SK-N-SH (cell line): Measurements from ENCODE around the gene CEP85. TPM values are rescaled to one million over a fixed set of nuclear protein-coding genes. Genes with fewer than 3 reads are reported as not detected.
A peak's percentile ranks its signal among the peaks of the same experiment; 100 is the strongest.
"Not testable (repeated sequence)": the region's sequence is repeated elsewhere in the genome, so short reads cannot be mapped to it uniquely, and the experiment has no call there.

Experiments used
- CTCF ChIA-PET: fragments of 300-600, 350-600 bp; formaldehyde crosslinking; extraction: SDS; loops from one replicate; lab custom pipeline; 2021; lab: Yijun Ruan, JAX
- POLR2A ChIA-PET: fragments of 350-600 bp; sonication (Branson Sonifier 250); formaldehyde crosslinking; extraction: SDS; loops from one replicate; lab custom pipeline; 2020; ENCODE audit warnings: antibody characterized with exemption, inconsistent platforms; lab: Yijun Ruan, JAX
- DNase-seq: peaks from one replicate; pipeline ENCODE4 v3.0.0; 2012
- H2AFZ ChIP-seq: fragments of 200-600 bp; sonication (generic); 2 replicates; pipeline ENCODE4 v1.8.1; 2016; ENCODE audit warnings: antibody characterized with exemption, mild to moderate bottlenecking, low read depth
- H3F3A ChIP-seq: fragments of 200-600 bp; sonication (generic); replicated peaks from 2 replicates; pipeline ENCODE3; 2016; ENCODE audit warnings: antibody characterized with exemption, mild to moderate bottlenecking; ENCODE audit not compliant: insufficient read depth
- H3K27ac ChIP-seq, 2 experiments: fragments of 200-500 bp in 1 of 2; fragments of 200-600 bp in 1 of 2; sonication (Bioruptor generic) in 1 of 2; sonication (generic), shearing (Covaris generic) in 1 of 2; 2 replicates each; pipeline versions ENCODE4 v1.5.1 to v1.6.1; 2014 to 2016; ENCODE audit warnings: low read depth in 2 of 2, inconsistent platforms in 1 of 2, low read length in 1 of 2, mild to moderate bottlenecking in 1 of 2, mixed read lengths in 1 of 2
- H3K27me3 ChIP-seq: fragments of 200-600 bp; sonication (generic), shearing (Covaris generic); 2 replicates; pipeline ENCODE4 v1.6.1; 2016; ENCODE audit warnings: mixed run types; ENCODE audit not compliant: insufficient read depth
- H3K36me3 ChIP-seq, 2 experiments: fragments of 200-500 bp in 1 of 2; fragments of 200-600 bp in 1 of 2; sonication (Bioruptor generic) in 1 of 2; sonication (generic) in 1 of 2; replicated peaks in 1 of 2; 2 replicates each; pipeline versions ENCODE3 to v1.5.1; 2014 to 2016; ENCODE audit warnings: low read length in 1 of 2, mild to moderate bottlenecking in 1 of 2; ENCODE audit not compliant: insufficient read depth in 2 of 2, control insufficient read depth in 1 of 2
- H3K4me1 ChIP-seq, 2 experiments: fragments of 200-500 bp in 1 of 2; fragments of 200-600 bp in 1 of 2; sonication (Bioruptor generic) in 1 of 2; sonication (generic), shearing (Covaris generic) in 1 of 2; 2 replicates each; pipeline versions ENCODE4 v1.5.1 to v1.6.1; 2014 to 2016; ENCODE audit warnings: low read depth in 1 of 2, low read length in 1 of 2, mixed run types in 1 of 2; ENCODE audit not compliant: insufficient read depth in 2 of 2, control insufficient read depth in 1 of 2
- H3K4me2 ChIP-seq: fragments of 200-600 bp; sonication (generic), shearing (Covaris generic); 2 replicates; pipeline ENCODE4 v1.6.1; 2017; ENCODE audit warnings: mixed run types
- H3K4me3 ChIP-seq, 2 experiments: fragments of 200-500 bp in 1 of 2; fragments of 200-600 bp in 1 of 2; sonication (Bioruptor generic) in 1 of 2; sonication (generic), shearing (Covaris generic) in 1 of 2; 2 replicates each; pipeline versions ENCODE4 v1.5.1 to v1.8.1; 2014 to 2016; ENCODE audit warnings: low read depth in 2 of 2, inconsistent platforms in 1 of 2, low read length in 1 of 2, mild to moderate bottlenecking in 1 of 2, mixed read lengths in 1 of 2, moderate library complexity in 1 of 2
- H3K79me2 ChIP-seq: fragments of 200-600 bp; sonication (generic); 2 replicates; pipeline ENCODE4 v1.8.1; 2017; ENCODE audit warnings: mild to moderate bottlenecking; ENCODE audit not compliant: insufficient read depth
- H3K9ac ChIP-seq: fragments of 200-600 bp; sonication (generic); 2 replicates; pipeline ENCODE4 v1.6.1; 2017; ENCODE audit warnings: mixed run types
- H3K9me2 ChIP-seq: fragments of 200-600 bp; sonication (generic); 2 replicates; pipeline ENCODE4 v1.6.1; 2017; ENCODE audit warnings: mixed run types
- H3K9me3 ChIP-seq: fragments of 200-600 bp; sonication (generic); 2 replicates; pipeline ENCODE4 v1.6.1; 2017; ENCODE audit warnings: mixed run types, mild to moderate bottlenecking, moderate library complexity
- H4K20me1 ChIP-seq: fragments of 200-600 bp; sonication (generic); 2 replicates; pipeline ENCODE4 v1.6.1; 2017; ENCODE audit warnings: mild to moderate bottlenecking, mixed run types; ENCODE audit not compliant: insufficient read depth
- EZH2phosphoT487 ChIP-seq: fragments of 200-600 bp; sonication (generic); IDR thresholded peaks from 2 replicates; pipeline ENCODE4 v1.6.1; 2017; ENCODE audit warnings: low read depth, mixed run types, mild to moderate bottlenecking, antibody characterized with exemption, moderate library complexity, borderline replicate concordance
- FOSL2 ChIP-seq: IDR thresholded peaks from 2 replicates; pipeline ENCODE4 v1.4.0; 2012; ENCODE audit warnings: low read depth, mild to moderate bottlenecking, moderate library complexity, borderline replicate concordance
- FOXJ3 ChIP-seq: sonication (generic); formaldehyde crosslinking; IDR thresholded peaks from 2 replicates; pipeline ENCODE4 v1.5.1; 2020; ENCODE audit warnings: mild to moderate bottlenecking, missing genetic modification reagents
- MXI1 ChIP-seq: IDR thresholded peaks from 2 replicates; pipeline ENCODE4 v1.6.1; 2012; ENCODE audit warnings: mild to moderate bottlenecking, low read depth, low read length, improper control_type of control experiment
- NFIC ChIP-seq: IDR thresholded peaks from 2 replicates; pipeline ENCODE4 v1.4.0; 2012; ENCODE audit warnings: borderline replicate concordance
- RAD21 ChIP-seq: IDR thresholded peaks from 2 replicates; pipeline ENCODE4 v1.6.1; 2012; ENCODE audit warnings: mild to moderate bottlenecking, low read length
- RCOR1 ChIP-seq: fragments of 150-350 bp; IDR thresholded peaks from 2 replicates; pipeline ENCODE4 v1.6.1; 2017; ENCODE audit warnings: antibody characterized with exemption, low read length
- RXRA ChIP-seq: IDR thresholded peaks from 2 replicates; pipeline ENCODE4 v1.4.0; 2012; ENCODE audit warnings: low read depth, mild to moderate bottlenecking, borderline replicate concordance
- SIN3A ChIP-seq: IDR thresholded peaks from 2 replicates; pipeline ENCODE4 v1.6.1; 2012; ENCODE audit warnings: low read depth, mild to moderate bottlenecking, low read length, moderate library complexity, borderline replicate concordance
- WGBS: methylation state at CpG from one replicate; pipeline ENCODE4 v1.1.6; 2017; ENCODE audit warnings: low lambda C conversion rate; 5-methylcytosine and 5-hydroxymethylcytosine counted together
- polyA plus RNA-seq, 3 experiments: library from polyadenylated mRNA; depleted of rRNA; stranded (reverse); fragments of >200 nt; gene quantifications; 2 replicates each; pipeline ENCODE4 v1.2.3, GENCODE V29; 2012
- TF ChIP-seq, protein P1 (sequence below): IDR thresholded peaks from 2 replicates; pipeline ENCODE4 v1.4.0; 2012; ENCODE audit warnings: low read depth, borderline replicate concordance
- TF ChIP-seq, protein P2 (sequence below): fragments of 200-600 bp; sonication (generic); IDR thresholded peaks from 2 replicates; pipeline ENCODE4 v1.6.1; 2017; ENCODE audit warnings: antibody characterized with exemption, mild to moderate bottlenecking, moderate library complexity
- TF ChIP-seq, protein P3 (sequence below): IDR thresholded peaks from 2 replicates; pipeline ENCODE4 v1.6.1; 2012; ENCODE audit warnings: mild to moderate bottlenecking, low read depth, low read length, moderate library complexity
- TF ChIP-seq, protein P4 (sequence below): IDR thresholded peaks from 2 replicates; pipeline ENCODE4 v1.4.0; 2012; ENCODE audit warnings: low read depth

Gene CEP85
- polyA plus RNA-seq, 1 of the 3 experiments (the other 2 are of a cell fraction) = 12.1 TPM

DNA sequence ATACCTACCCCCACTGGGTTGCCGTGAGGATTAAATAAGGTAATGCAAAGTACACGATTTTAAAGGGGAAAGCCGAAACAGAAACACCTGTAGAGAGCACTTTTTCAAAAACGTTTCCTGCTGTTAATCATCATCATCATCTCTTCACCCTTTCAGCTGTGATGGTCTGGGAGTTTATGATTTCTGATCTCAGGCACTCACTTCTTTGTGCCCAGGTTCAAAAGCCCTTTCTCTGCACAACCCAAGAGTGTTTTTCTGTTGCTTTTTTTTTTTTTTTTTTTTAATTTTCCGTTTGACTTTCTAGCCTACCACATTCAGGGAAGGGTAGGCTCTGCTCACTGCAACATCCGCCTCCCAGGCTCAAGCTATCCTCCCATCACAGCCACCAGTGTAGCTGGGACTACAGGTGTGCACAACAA is 73.4 kb downstream of the CEP85 start:
- Histone ChIP-seq H3K27ac (no peak overlapping the region), H3K4me3 (no peak overlapping the region), H3K27me3 (no peaks in the 10 kb centered on the region; the same call in 1 of the 2 replicates), H4K20me1 (no peaks in the 10 kb centered on the region), H2AFZ (peak overlapping the region; percentile 88), H3K79me2 (peaks cover 8% of the 10 kb centered on the region; the same call in 1 of the 2 replicates), H3K4me2 (no peak overlapping the region), H3K9me2 (no peaks in the 10 kb centered on the region), H3K36me3 (no peaks in the 10 kb centered on the region), H3K9ac (no peak overlapping the region), H3F3A (no peaks in the 10 kb centered on the region), H3K4me1 (peaks cover 0 to 9% of the 10 kb centered on the region in 2 experiments; a peak in 1 of 4 replicates), H3K9me3 (no peaks in the 10 kb centered on the region)
- 46% methylated on average over 6 of the region's 6 CpGs for WGBS
- CTCF ChIA-PET = interaction anchor here (1.3 to 5.6 kb wide), 4 partner anchors 11 to 32 kb away, joined by 3 to 41 read pairs (median 6); partner anchors contain the start of gene CD52
- DNase-seq = no peak
- TF ChIP-seq FOXJ3 (no peak), NFIC (no peak), FOSL2 (no peak), RXRA (no peak), RAD21 (no peak), MXI1 (no peak), EZH2phosphoT487 (no peak), SIN3A (no peak), RCOR1 (no peak)
- TF ChIP-seq, protein P1, sequence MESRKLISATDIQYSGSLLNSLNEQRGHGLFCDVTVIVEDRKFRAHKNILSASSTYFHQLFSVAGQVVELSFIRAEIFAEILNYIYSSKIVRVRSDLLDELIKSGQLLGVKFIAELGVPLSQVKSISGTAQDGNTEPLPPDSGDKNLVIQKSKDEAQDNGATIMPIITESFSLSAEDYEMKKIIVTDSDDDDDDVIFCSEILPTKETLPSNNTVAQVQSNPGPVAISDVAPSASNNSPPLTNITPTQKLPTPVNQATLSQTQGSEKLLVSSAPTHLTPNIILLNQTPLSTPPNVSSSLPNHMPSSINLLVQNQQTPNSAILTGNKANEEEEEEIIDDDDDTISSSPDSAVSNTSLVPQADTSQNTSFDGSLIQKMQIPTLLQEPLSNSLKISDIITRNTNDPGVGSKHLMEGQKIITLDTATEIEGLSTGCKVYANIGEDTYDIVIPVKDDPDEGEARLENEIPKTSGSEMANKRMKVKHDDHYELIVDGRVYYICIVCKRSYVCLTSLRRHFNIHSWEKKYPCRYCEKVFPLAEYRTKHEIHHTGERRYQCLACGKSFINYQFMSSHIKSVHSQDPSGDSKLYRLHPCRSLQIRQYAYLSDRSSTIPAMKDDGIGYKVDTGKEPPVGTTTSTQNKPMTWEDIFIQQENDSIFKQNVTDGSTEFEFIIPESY = no peak
- TF ChIP-seq, protein P2, sequence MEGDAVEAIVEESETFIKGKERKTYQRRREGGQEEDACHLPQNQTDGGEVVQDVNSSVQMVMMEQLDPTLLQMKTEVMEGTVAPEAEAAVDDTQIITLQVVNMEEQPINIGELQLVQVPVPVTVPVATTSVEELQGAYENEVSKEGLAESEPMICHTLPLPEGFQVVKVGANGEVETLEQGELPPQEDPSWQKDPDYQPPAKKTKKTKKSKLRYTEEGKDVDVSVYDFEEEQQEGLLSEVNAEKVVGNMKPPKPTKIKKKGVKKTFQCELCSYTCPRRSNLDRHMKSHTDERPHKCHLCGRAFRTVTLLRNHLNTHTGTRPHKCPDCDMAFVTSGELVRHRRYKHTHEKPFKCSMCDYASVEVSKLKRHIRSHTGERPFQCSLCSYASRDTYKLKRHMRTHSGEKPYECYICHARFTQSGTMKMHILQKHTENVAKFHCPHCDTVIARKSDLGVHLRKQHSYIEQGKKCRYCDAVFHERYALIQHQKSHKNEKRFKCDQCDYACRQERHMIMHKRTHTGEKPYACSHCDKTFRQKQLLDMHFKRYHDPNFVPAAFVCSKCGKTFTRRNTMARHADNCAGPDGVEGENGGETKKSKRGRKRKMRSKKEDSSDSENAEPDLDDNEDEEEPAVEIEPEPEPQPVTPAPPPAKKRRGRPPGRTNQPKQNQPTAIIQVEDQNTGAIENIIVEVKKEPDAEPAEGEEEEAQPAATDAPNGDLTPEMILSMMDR = no peak
- TF ChIP-seq, protein P3, sequence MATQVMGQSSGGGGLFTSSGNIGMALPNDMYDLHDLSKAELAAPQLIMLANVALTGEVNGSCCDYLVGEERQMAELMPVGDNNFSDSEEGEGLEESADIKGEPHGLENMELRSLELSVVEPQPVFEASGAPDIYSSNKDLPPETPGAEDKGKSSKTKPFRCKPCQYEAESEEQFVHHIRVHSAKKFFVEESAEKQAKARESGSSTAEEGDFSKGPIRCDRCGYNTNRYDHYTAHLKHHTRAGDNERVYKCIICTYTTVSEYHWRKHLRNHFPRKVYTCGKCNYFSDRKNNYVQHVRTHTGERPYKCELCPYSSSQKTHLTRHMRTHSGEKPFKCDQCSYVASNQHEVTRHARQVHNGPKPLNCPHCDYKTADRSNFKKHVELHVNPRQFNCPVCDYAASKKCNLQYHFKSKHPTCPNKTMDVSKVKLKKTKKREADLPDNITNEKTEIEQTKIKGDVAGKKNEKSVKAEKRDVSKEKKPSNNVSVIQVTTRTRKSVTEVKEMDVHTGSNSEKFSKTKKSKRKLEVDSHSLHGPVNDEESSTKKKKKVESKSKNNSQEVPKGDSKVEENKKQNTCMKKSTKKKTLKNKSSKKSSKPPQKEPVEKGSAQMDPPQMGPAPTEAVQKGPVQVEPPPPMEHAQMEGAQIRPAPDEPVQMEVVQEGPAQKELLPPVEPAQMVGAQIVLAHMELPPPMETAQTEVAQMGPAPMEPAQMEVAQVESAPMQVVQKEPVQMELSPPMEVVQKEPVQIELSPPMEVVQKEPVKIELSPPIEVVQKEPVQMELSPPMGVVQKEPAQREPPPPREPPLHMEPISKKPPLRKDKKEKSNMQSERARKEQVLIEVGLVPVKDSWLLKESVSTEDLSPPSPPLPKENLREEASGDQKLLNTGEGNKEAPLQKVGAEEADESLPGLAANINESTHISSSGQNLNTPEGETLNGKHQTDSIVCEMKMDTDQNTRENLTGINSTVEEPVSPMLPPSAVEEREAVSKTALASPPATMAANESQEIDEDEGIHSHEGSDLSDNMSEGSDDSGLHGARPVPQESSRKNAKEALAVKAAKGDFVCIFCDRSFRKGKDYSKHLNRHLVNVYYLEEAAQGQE = no peak
- TF ChIP-seq, protein P4, sequence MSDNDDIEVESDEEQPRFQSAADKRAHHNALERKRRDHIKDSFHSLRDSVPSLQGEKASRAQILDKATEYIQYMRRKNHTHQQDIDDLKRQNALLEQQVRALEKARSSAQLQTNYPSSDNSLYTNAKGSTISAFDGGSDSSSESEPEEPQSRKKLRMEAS = no peak
- POLR2A ChIA-PET = interaction anchor here (0.7 kb wide), 1 partner anchor 131 kb away, joined by 6 read pairs; no protein-coding TSS in a partner anchor

DNA sequence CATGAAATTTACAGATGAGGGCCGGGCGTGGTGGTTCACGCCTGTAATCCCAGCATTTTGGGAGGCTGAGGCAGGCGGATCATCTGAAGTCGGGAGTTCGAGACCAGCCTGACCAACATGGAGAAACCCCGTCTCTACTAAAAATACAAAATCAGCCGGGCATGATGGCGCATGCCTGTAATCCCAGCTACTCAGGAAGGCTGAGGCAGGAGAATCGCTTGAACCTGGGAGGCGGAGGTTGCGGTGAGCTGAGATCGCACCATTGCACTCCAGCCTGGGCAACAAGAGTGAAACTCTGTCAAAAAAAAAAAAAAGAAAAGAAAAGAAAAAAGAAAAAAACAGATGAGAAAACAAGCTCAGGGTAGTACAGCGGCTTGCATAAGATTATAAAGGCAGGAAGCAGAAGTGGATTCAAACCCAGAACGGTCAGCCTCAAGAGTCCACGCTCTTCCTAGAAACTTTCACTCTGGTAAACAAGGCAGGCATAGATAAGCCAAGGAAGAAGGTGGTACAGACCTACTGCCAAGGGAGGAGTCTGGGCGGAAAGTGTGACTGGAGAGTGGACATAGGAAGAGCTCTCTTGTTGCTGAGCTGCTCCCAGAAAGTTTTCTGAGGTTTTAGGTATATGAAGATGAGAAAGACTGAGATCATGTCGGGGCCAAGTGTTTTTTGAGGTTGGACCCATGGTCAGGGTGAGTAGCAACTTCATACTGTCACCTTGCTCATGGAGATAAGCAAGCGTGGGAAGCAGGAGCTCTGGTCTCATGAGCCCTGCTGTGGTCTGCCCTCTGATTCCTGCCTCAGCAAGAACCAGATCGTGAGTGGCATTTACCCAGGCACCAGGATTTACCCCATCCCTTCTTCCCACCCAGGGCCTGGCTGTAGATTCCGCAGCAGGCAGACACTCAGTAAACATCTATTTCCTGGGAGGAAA is 74.2 kb downstream of the CEP85 start:
- not testable (repeated sequence) for H3K27ac ChIP-seq, DNase-seq, H3K79me2 ChIP-seq, H3K4me1 ChIP-seq, H3K9me2 ChIP-seq, H3K36me3 ChIP-seq, H3F3A ChIP-seq, H2AFZ ChIP-seq, H3K9ac ChIP-seq, H3K9me3 ChIP-seq, H3K27me3 ChIP-seq, H4K20me1 ChIP-seq, H3K4me2 ChIP-seq, H3K4me3 ChIP-seq
- POLR2A ChIA-PET = interaction anchor here (0.7 kb wide), 1 partner anchor 132 kb away, joined by 6 read pairs; no protein-coding TSS in a partner anchor
- 92% methylated on average over 21 of the region's 21 CpGs for WGBS
- CTCF ChIA-PET = interaction anchor here (0.8 to 5.6 kb wide), 4 partner anchors 10 to 33 kb away, joined by 3 to 41 read pairs (median 6); partner anchors contain the start of gene CD52
